Caki2 (cell line): ENCODE measurements around the gene VPS51. TPM values are rescaled to one million over a fixed set of nuclear protein-coding genes. Genes with fewer than 3 reads are reported as not detected.
"Not testable (repeated sequence)": the region's sequence is repeated elsewhere in the genome, so short reads cannot be mapped to it uniquely, and the experiment has no call there.

ENCODE experiments used
- DNase-seq: peaks from one replicate; pipeline ENCODE4 v3.0.0-alpha.2; 2015; ENCODE audit warnings: low read depth
- in situ Hi-C: cut with HindIII; loops from 2 replicates; pipeline ENCODE4 v1.10.0; 2016; ENCODE audit warnings: low sequenced_read_pairs, low pct_unique_long_range_greater_than_20kb, mixed read lengths
- total RNA-seq: library from RNA; depleted of rRNA; stranded (reverse); fragments of >200 nt; shearing (Covaris generic); gene quantifications from 2 replicates; pipeline ENCODE4 v1.2.3, GENCODE V29; 2014; ENCODE audit warnings: low replicate concordance

VPS51 gene
- total RNA-seq, 1 experiment from 2014 or later, result 115 TPM

- DNase-seq, result no peak
- in situ Hi-C loops, result no loop called here
Observed at GRCh38 chr11:65115361-65116082, 19.5 kb downstream of the VPS51 start.

- no peak for DNase-seq
- in situ Hi-C loops, result no loop called here
Observed at GRCh38 chr11:65116370-65117205, 20.6 kb downstream of the VPS51 start.

- in situ Hi-C loops, result no loop called here
- peak; percentile 96 for DNase-seq
Observed at GRCh38 chr11:65117206-65118096, 21.4 kb downstream of the VPS51 start, which contains the start of gene ZNHIT2. Gene ZNHIT2 (minus strand): TSS chr11:65117701. CDS start chr11:65117653, 48 bp downstream.

- DNase-seq, result no peak
- in situ Hi-C loops, result no loop called here
Observed at GRCh38 chr11:65118097-65118837, 22.3 kb downstream of the VPS51 start.

- in situ Hi-C loops, DNase-seq: not testable (repeated sequence)
Observed at GRCh38 chr11:65118891-65119669, 23.1 kb downstream of the VPS51 start.

GRCh38 chr11:65119670-65119995 is 23.6 kb downstream of the VPS51 start:
- in situ Hi-C loops, result no loop called here
- DNase-seq, result no peak

GRCh38 chr11:65120831-65121230 is 24.8 kb downstream of the VPS51 start:
- in situ Hi-C loops, result no loop called here
- DNase-seq, result no peak

GRCh38 chr11:65121447-65121864 is 25.4 kb downstream of the VPS51 start:
- DNase-seq, result no peak
- in situ Hi-C loops, result no loop called here

GRCh38 chr11:65121865-65122696 is 26.1 kb downstream of the VPS51 start, which contains the start of the genes FAU and MRPL49:
Gene FAU (minus strand): TSS chr11:65122134. CDS start chr11:65121813, 321 bp downstream.
Gene MRPL49 (plus strand): TSS chr11:65122321. CDS start chr11:65122347, 26 bp downstream.
- in situ Hi-C loops, result no loop called here
- DNase-seq, result peak; percentile 89

- in situ Hi-C loops, result no loop called here
- DNase-seq, result no peak
Observed at GRCh38 chr11:65124480-65125196, 28.6 kb downstream of the VPS51 start.

GRCh38 chr11:65125197-65126056 is 29.4 kb downstream of the VPS51 start:
- in situ Hi-C loops, result no loop called here
- no peak for DNase-seq

- in situ Hi-C loops, result no loop called here
- no peak for DNase-seq
Observed at GRCh38 chr11:65126624-65127274, 30.7 kb downstream of the VPS51 start.

- no peak for DNase-seq
- in situ Hi-C loops, result no loop called here
Observed at GRCh38 chr11:65127473-65128181, 31.6 kb downstream of the VPS51 start.
